Nephron (organoid): ENCODE data around the gene ZNF628.

Experiments
- H3K27ac Mint-ChIP-seq, 3 experiments: 2 replicates each; pipeline ENCODE4 v1.8.0; 2020; ENCODE audit warnings: mixed read lengths in 3 of 3, mild to moderate bottlenecking in 2 of 3, moderate library complexity in 1 of 3
- H3K27me3 Mint-ChIP-seq: 2 replicates; pipeline ENCODE4 v1.8.0; 2021; ENCODE audit warnings: low read depth, mild to moderate bottlenecking, moderate library complexity, mixed read lengths
- H3K36me3 Mint-ChIP-seq: 2 replicates; pipeline ENCODE4 v1.8.0; 2020; ENCODE audit warnings: low read depth, mixed read lengths
- H3K4me1 Mint-ChIP-seq: 2 replicates; pipeline ENCODE4 v1.8.0; 2020; ENCODE audit warnings: mixed read lengths
- H3K4me3 Mint-ChIP-seq, 3 experiments: 2 replicates each; pipeline ENCODE4 v1.8.0; 2020; ENCODE audit warnings: mild to moderate bottlenecking in 3 of 3, mixed read lengths in 3 of 3, moderate library complexity in 2 of 3
- H3K9me3 Mint-ChIP-seq: 2 replicates; pipeline ENCODE4 v1.8.0; 2020; ENCODE audit warnings: mixed read lengths
- CTCF ChIP-seq, 3 experiments: fragments of 200-600 bp; sonication (generic); IDR thresholded peaks; one replicate each; pipeline ENCODE4 v1.5.0; 2021; ENCODE audit warnings: antibody characterized with exemption in 3 of 3; ENCODE audit not compliant: unreplicated experiment in 3 of 3

The ZNF628 gene

DNA sequence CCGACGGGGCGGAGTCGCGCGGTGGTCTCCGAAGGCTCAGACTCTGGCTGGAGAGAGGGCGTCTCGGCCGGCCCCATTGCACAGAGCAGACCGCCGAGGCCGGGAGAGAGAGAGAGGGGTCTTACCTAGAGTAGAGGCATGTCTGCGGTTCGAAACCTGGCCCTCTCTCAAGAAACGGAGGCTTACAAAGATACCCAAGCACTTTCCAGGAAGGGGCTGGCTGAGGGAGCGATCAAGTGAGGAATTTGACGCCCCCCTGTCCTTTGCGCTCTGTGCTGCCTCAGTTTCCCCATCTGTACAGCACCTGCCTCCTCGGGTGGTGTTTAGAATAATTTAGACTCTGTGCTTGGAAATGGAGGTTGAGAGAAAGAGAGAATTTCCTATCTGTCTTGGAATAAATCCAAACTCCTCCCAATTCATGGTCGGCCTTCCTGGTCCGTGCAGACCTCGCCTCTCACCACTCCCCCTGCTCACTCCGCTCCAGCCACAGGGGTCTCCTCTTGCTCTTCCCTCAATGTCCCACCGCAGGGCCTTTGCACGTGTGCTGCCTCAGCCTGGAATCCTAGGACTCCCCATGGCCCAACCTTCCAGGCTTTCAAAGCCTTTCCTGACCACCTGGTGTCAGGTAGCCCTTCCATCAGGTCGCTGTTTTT lies 14.3 kb upstream of the ZNF628 start:
- Mint-ChIP-seq H3K4me3 (peak overlapping the region; percentile 84 to 88 (median 86)), H3K27me3 (no peaks in the 10 kb centered on the region), H3K27ac (peak overlapping the region; percentile 49 to 91 (median 71)), H3K36me3 (no peaks in the 10 kb centered on the region), H3K4me1 (peaks cover 20% of the 10 kb centered on the region), H3K9me3 (no peaks in the 10 kb centered on the region)
- TF ChIP-seq CTCF (IDR thresholded peaks at IDR 0.05; ENCODE audit: unreplicated experiment in 3 of 3): no peak

DNA sequence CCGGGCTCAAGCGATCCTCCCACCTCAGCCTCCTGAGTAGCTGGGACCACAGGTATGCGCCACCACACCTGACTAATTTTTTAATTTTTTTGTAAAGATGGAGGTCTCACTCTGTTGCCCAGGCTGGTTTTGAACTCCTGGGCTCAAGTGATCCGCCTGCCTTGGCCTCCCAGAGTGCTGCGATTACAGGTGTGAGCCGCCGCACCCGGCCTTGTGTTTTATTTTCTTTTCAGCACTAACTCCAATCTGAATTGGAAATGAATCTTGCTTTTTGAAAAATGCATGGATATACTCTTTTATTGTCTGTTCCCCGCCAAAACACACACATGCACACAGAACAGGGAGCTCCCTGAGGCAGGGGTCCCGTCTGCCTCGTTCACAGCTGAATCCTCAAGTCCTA lies 13.7 kb upstream of the ZNF628 start:
- TF ChIP-seq CTCF (IDR thresholded peaks at IDR 0.05; ENCODE audit: unreplicated experiment in 3 of 3): no peak
- H3K27me3 Mint-ChIP-seq: no peaks in the 10 kb centered on the region
- no peaks in the 10 kb centered on the region for H3K9me3 Mint-ChIP-seq

DNA sequence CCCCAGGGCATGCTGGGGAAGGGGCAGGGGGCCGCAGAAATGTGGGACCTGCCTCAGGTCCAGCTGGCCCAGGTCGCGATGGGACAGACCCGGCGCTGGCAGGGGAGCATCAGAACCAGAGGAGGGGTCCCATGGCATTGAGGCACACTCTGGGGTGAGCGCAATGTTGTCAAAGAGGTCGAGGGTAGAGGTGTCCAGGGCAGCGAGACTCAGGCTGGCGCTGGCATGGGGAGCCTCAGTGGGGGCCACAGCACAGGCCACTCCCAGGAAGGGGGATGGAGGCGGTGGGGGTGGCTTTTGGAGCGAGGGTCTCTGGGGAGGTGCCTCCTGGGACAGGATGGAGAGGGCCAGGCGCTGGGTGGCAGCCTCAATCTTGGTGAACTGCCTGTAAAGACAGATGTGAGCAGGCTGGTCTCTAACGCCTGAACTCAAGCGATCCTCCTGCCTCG lies 12.8 kb upstream of the ZNF628 start:
- no peaks in the 10 kb centered on the region for H3K27me3 Mint-ChIP-seq
- no peak for TF ChIP-seq CTCF (IDR thresholded peaks at IDR 0.05; ENCODE audit: unreplicated experiment in 3 of 3)

More for the DNA sequence above, 13.7 kb upstream of the ZNF628 start:
- H3K4me3 Mint-ChIP-seq: peak overlapping the region; percentile 84 to 88 (median 86)
- H3K36me3 Mint-ChIP-seq: no peaks in the 10 kb centered on the region
- H3K27ac Mint-ChIP-seq: peak overlapping the region in 1 of 3 experiments; percentile 47
- peaks cover 26% of the 10 kb centered on the region for H3K4me1 Mint-ChIP-seq

DNA sequence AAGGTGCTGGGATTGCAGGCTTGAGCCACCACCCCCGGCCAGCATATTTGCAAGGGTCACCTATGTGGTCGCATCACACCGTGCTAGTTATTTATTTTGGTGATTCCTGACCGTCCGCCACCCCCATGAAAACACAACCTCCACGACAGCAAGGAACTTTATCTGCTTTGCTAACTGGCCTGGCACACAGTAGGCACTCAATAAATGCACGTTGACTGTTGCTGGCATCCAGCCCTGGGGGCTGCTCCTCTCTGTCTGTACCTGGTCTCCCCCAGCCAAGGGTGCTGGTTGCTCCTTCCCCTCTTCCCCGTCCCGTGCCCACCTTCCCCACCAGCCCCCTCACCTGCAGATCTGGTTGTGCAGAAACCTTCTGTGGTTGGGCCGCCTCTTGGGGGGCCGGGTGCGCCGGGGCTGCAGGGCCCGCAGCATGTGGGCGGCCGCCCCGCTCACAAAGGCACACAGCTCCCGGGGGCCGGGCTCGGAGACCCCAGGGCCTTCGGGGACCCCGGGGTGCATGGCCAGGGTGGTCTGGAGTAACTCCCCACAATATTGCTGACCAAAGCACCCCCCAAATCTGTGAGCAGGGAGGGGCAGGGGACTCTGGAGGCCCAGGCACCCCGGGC lies 12.3 kb upstream of the ZNF628 start:
- no peak for TF ChIP-seq CTCF (IDR thresholded peaks at IDR 0.05; ENCODE audit: unreplicated experiment in 3 of 3)
- H3K4me1 Mint-ChIP-seq: peaks cover 26% of the 10 kb centered on the region
- H3K4me3 Mint-ChIP-seq: peak overlapping the region in 1 of 3 experiments; percentile 48
- H3K27me3 Mint-ChIP-seq: no peaks in the 10 kb centered on the region
- H3K27ac Mint-ChIP-seq: no peak overlapping the region
- no peaks in the 10 kb centered on the region for H3K36me3 Mint-ChIP-seq
- no peaks in the 10 kb centered on the region for H3K9me3 Mint-ChIP-seq

More for the DNA sequence above, 12.8 kb upstream of the ZNF628 start:
- Mint-ChIP-seq H3K4me3 (peak overlapping the region in 1 of 3 experiments; percentile 48), H3K9me3 (no peaks in the 10 kb centered on the region), H3K27ac (no peak overlapping the region), H3K4me1 (peaks cover 26% of the 10 kb centered on the region), H3K36me3 (no peaks in the 10 kb centered on the region)

- no peaks in the 10 kb centered on the region for H3K36me3 Mint-ChIP-seq
- no peak within 1 kb of the TSS for H3K27ac Mint-ChIP-seq
- H3K4me1 Mint-ChIP-seq: peaks cover 25% of the 10 kb centered on the region
- TF ChIP-seq CTCF (IDR thresholded peaks at IDR 0.05; ENCODE audit: unreplicated experiment in 3 of 3): no peak
- H3K9me3 Mint-ChIP-seq: no peaks in the 10 kb centered on the region
- H3K27me3 Mint-ChIP-seq: no peaks in the 10 kb centered on the region
- peak within 1 kb of the TSS in 1 of 3 experiments; percentile 48 for H3K4me3 Mint-ChIP-seq
Measured at GRCh38 chr19:55464662-55465054, 11.8 kb upstream of the ZNF628 start, which contains the start of gene C19orf85. C19orf85 (minus strand) TSS chr19:55464751; CDS start chr19:55464554, 197 bp downstream.
